Activated CD4-positive, alpha-beta T cell treated with anti-CD3 and anti-CD28 coated beads for 1 hour (primary cell): ENCODE data around the gene ALOXE3.

Experiments
- DNase-seq: peaks from one replicate; pipeline ENCODE4 v3.0.0-alpha.2; 2020

Gene ALOXE3

GRCh38 chr17:8141741-8142140 is 23.4 kb upstream of the ALOXE3 start:
- DNase-seq, result no peak

GRCh38 chr17:8141045-8141444 is 22.7 kb upstream of the ALOXE3 start:
- DNase-seq, result no peak

- no peak for DNase-seq
These were observed 22.0 kb upstream of the ALOXE3 start for GRCh38 chr17:8140065-8141029.

GRCh38 chr17:8138672-8139371 is 20.5 kb upstream of the ALOXE3 start:
- DNase-seq, result peak; percentile 94

- no peak for DNase-seq
These were observed 20.0 kb upstream of the ALOXE3 start for GRCh38 chr17:8138374-8138671.

GRCh38 chr17:8137645-8138373 is 19.5 kb upstream of the ALOXE3 start:
- no peak for DNase-seq

GRCh38 chr17:8133941-8134340 is 15.6 kb upstream of the ALOXE3 start:
- no peak for DNase-seq

GRCh38 chr17:8133399-8133798 is 15.1 kb upstream of the ALOXE3 start:
- no peak for DNase-seq

GRCh38 chr17:8131844-8132441 is 13.6 kb upstream of the ALOXE3 start:
- DNase-seq, result no peak

- no peak for DNase-seq
These were observed 9.9 kb upstream of the ALOXE3 start for GRCh38 chr17:8128125-8128784.

- no peak for DNase-seq
These were observed 8.3 kb upstream of the ALOXE3 start for GRCh38 chr17:8126491-8127066.

- DNase-seq, result no peak
These were observed 7.7 kb upstream of the ALOXE3 start for GRCh38 chr17:8125947-8126490.

GRCh38 chr17:8125154-8125946 is 7.0 kb upstream of the ALOXE3 start:
- DNase-seq, result peak; percentile 82

- DNase-seq, result no peak
These were observed 6.2 kb upstream of the ALOXE3 start for GRCh38 chr17:8124350-8125153.

- DNase-seq, result no peak
These were observed 5.5 kb upstream of the ALOXE3 start, which contains the start of gene HES7 for GRCh38 chr17:8123695-8124349. TSS of gene HES7 (minus strand) at chr17:8124106. CDS start at chr17:8124084, 22 bp downstream.

GRCh38 chr17:8122924-8123694 is 4.8 kb upstream of the ALOXE3 start:
- DNase-seq, result no peak

- DNase-seq, result no peak
These were observed 4.2 kb upstream of the ALOXE3 start for GRCh38 chr17:8122422-8122923.

GRCh38 chr17:8121681-8122421 is 3.5 kb upstream of the ALOXE3 start:
- no peak for DNase-seq
